Endothelial cell of umbilical vein (primary cell): Measurements from ENCODE around the gene NXPH1.

Experiments used
- MAX ChIP-seq: IDR thresholded peaks from 2 replicates; pipeline ENCODE4 v1.6.1; 2011; ENCODE audit not compliant: insufficient read depth, insufficient read length
- POLR2AphosphoS5 ChIP-seq: IDR thresholded peaks from 2 replicates; pipeline ENCODE4 v1.6.1; 2012; ENCODE audit warnings: low read depth, mild to moderate bottlenecking, control low read depth, low read length, moderate library complexity; ENCODE audit not compliant: insufficient read depth

GRCh38 chr7:8437606-8438005 lies 4.2 kb downstream of the NXPH1 start:
- TF ChIP-seq MAX (no peak), POLR2AphosphoS5 (no peak)
